RWPE2 (cell line): Measurements from ENCODE around the gene PITRM1.

Experiments
- ATAC-seq: fragments of 200-7000 bp; cut with Tn5 transposase; 3 replicates; pipeline ENCODE4 v1.9.1; 2021; ENCODE audit warnings: low read depth
- DNase-seq: peaks from one replicate; pipeline ENCODE4 v3.0.0-alpha.2; 2020; ENCODE audit warnings: low spot score
- H3K27ac ChIP-seq: fragments of 450-650 bp; 2 replicates; pipeline ENCODE4 v1.5.1; 2017; ENCODE audit warnings: mild to moderate bottlenecking; ENCODE audit not compliant: poor library complexity, severe bottlenecking
- H3K27me3 ChIP-seq: fragments of 250-450 bp; sonication (Bioruptor Pico); 2 replicates; pipeline ENCODE4 v1.5.1; 2021; ENCODE audit warnings: mild to moderate bottlenecking, moderate library complexity; ENCODE audit not compliant: insufficient read depth, poor library complexity, severe bottlenecking
- H3K36me3 ChIP-seq: fragments of 250-450 bp; sonication (Bioruptor Pico); 2 replicates; pipeline ENCODE4 v1.5.1; 2020; ENCODE audit warnings: low read depth, mild to moderate bottlenecking, moderate library complexity
- H3K4me1 ChIP-seq: fragments of 250-450 bp; sonication (Bioruptor Pico); 2 replicates; pipeline ENCODE4 v1.5.1; 2021; ENCODE audit warnings: mild to moderate bottlenecking, moderate library complexity; ENCODE audit not compliant: insufficient read depth, poor library complexity, severe bottlenecking
- H3K4me3 ChIP-seq: fragments of 250-450 bp; sonication (Bioruptor Pico); 2 replicates; pipeline ENCODE4 v1.5.1; 2021; ENCODE audit warnings: mild to moderate bottlenecking, moderate library complexity; ENCODE audit not compliant: severe bottlenecking
- H3K9me3 ChIP-seq: fragments of 250-450 bp; sonication (Bioruptor Pico); 2 replicates; pipeline ENCODE4 v1.5.1; 2021; ENCODE audit warnings: mild to moderate bottlenecking, moderate library complexity; ENCODE audit not compliant: severe bottlenecking
- CTCF ChIP-seq: fragments of 450-650 bp; IDR thresholded peaks from one replicate; pipeline ENCODE4 v1.5.1; 2017; ENCODE audit warnings: mild to moderate bottlenecking, moderate library complexity; ENCODE audit not compliant: poor library complexity, severe bottlenecking

Gene PITRM1

DNA sequence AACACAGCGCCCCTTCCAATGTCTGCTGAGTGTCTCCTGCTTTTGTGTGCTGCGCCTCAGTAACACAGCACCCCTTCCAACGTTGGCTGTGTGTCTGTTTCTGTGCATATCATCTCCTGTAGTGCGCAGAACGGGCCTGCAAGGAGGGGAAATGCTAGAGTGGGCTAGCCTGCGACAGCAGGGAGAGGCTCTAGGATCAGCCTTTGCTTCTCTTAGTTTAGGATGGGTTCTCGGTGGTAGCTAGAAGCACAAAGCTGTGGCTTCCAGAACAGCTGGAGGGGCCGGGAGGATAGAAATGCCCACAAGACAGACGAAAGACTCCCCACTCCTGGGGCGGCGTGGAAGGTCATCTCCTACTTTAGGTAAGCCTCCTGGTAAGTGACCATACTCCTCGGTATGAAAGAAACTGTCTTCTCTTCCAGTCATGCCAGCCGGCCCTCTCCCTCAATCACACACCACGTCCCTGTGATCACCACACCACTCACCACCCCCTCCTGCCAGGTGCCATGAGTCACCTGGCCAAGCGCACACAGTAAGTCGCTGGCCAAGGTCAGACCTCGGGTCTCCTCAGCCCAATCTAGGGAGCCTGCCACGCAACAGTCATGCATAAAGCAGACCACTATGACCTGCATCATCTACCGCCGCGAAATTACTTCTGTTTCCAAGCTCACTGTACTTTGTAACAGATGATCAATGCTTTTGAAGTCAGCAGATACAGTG lies 4.8 kb downstream of the PITRM1 start:
- TF ChIP-seq CTCF = no peak
- Histone ChIP-seq H3K4me1 (peaks cover 4% of the 10 kb centered on the region), H3K4me3 (no peak overlapping the region), H3K27ac (no peak overlapping the region), H3K36me3 (peaks cover 78% of the 10 kb centered on the region), H3K9me3 (no peaks in the 10 kb centered on the region), H3K27me3 (no peaks in the 10 kb centered on the region)
- no peak for ATAC-seq
- DNase-seq = no peak

GRCh38 chr10:3166496-3167290 lies 5.9 kb downstream of the PITRM1 start:
- Histone ChIP-seq H3K4me3 (no peak overlapping the region), H3K27ac (no peak overlapping the region), H3K9me3 (no peaks in the 10 kb centered on the region), H3K36me3 (peaks cover 84% of the 10 kb centered on the region), H3K27me3 (no peaks in the 10 kb centered on the region), H3K4me1 (peaks cover 3% of the 10 kb centered on the region)
- no peak for TF ChIP-seq CTCF
- DNase-seq (no peak), ATAC-seq (no peak)

GRCh38 chr10:3165196-3165595 lies 7.4 kb downstream of the PITRM1 start:
- peaks cover 84% of the 10 kb centered on the region for H3K36me3 ChIP-seq
- no peaks in the 10 kb centered on the region for H3K27me3 ChIP-seq

DNA sequence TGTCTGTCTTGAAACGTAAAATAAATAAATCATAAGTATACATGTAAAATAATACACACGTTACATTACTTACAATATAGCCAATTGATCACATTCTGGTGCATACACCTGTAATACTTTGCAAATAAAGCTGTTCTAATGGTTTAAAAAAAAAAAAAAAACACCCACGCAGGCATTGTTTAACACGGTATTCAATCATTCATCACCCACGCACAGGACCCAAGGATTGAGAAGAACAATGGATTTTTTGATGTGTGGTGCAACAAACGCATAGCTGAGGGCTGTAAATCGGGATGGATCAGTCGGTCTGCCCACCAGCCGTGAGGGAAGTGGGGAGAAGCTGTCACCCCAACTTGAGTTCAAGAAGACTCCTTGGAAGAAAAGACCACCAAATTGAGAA lies 8.7 kb downstream of the PITRM1 start:
- no peak for TF ChIP-seq CTCF
- Histone ChIP-seq H3K36me3 (peaks cover 80% of the 10 kb centered on the region), H3K4me1 (no peaks in the 10 kb centered on the region), H3K4me3 (no peak overlapping the region), H3K9me3 (no peaks in the 10 kb centered on the region), H3K27me3 (no peaks in the 10 kb centered on the region), H3K27ac (no peak overlapping the region)
- ATAC-seq = no peak
- no peak for DNase-seq

More at GRCh38 chr10:3165196-3165595, 7.4 kb downstream of the PITRM1 start:
- no peak for DNase-seq
- Histone ChIP-seq H3K4me3 (no peak overlapping the region), H3K27ac (no peak overlapping the region), H3K4me1 (no peaks in the 10 kb centered on the region), H3K9me3 (no peaks in the 10 kb centered on the region)
- ATAC-seq = no peak
- no peak for TF ChIP-seq CTCF
